Panc1 (cell line): ENCODE measurements around the gene MAP1B.

Experiments used
- POLR2AphosphoS5 ChIP-seq: IDR thresholded peaks from 2 replicates; pipeline ENCODE4 v1.6.1; 2012; ENCODE audit warnings: mild to moderate bottlenecking, low read depth, low read length, moderate library complexity
- TF ChIP-seq, protein P1 (sequence below): fragments of 450-650 bp; IDR thresholded peaks from 2 replicates; pipeline ENCODE4 v1.5.1; 2017; ENCODE audit warnings: mild to moderate bottlenecking

DNA sequence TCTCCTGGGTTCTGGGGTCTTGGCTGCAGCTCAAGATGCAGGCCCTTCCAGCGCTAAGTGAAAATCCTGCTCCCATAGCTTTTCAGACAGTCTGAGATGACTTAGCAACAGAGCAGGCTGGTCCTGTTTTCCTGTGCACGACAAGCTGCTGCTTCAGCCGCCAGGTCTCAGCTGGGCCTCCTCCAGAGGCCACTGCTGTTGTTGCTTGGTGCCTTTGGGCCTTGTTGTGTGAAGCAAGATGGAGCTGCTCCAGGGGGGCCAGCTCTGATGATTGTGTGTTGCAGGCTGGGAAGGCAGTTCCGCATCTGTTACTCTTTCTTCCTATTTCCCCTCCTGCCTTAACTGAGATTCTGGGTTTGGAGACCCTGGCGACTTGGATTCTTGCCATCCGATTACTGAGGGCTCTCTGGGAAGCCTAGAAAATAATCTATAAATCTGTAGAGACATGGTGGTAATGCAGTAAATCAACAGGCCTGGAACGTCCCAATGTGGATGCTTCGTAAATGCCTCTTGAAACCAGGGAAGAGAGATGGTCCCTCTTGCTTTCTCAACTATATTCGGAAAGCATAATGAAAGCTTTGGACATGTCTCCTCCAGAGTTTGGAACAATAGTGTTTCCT lies 3.2 kb downstream of the MAP1B start:
- TF ChIP-seq, protein P1, sequence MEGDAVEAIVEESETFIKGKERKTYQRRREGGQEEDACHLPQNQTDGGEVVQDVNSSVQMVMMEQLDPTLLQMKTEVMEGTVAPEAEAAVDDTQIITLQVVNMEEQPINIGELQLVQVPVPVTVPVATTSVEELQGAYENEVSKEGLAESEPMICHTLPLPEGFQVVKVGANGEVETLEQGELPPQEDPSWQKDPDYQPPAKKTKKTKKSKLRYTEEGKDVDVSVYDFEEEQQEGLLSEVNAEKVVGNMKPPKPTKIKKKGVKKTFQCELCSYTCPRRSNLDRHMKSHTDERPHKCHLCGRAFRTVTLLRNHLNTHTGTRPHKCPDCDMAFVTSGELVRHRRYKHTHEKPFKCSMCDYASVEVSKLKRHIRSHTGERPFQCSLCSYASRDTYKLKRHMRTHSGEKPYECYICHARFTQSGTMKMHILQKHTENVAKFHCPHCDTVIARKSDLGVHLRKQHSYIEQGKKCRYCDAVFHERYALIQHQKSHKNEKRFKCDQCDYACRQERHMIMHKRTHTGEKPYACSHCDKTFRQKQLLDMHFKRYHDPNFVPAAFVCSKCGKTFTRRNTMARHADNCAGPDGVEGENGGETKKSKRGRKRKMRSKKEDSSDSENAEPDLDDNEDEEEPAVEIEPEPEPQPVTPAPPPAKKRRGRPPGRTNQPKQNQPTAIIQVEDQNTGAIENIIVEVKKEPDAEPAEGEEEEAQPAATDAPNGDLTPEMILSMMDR: no peak
- TF ChIP-seq POLR2AphosphoS5: no peak
